WTC11 (cell line): Measurements from ENCODE around the gene ELANE. TPM values are rescaled to one million over a fixed set of nuclear protein-coding genes. Genes with fewer than 3 reads are reported as not detected.

ENCODE experiments used
- ATAC-seq: fragments of 200-7000 bp; cut with Tn5 transposase; 2 replicates; pipeline ENCODE4 v1.10.0; 2021; ENCODE audit warnings: mild to moderate bottlenecking, moderate library complexity
- CTCF ChIA-PET: fragments of 300-600 bp; sonication (Branson Sonifier 250); formaldehyde crosslinking; loops from one replicate; lab custom pipeline; 2021; ENCODE audit warnings: antibody characterized with exemption; lab: Charles Lee
- POLR2A ChIA-PET: fragments of 350-600 bp; sonication (Branson Sonifier 250); formaldehyde crosslinking; loops from one replicate; lab custom pipeline; 2021; ENCODE audit warnings: antibody characterized with exemption; lab: Charles Lee
- DNase-seq: peaks from one replicate; pipeline ENCODE4 v3.0.0; 2021; ENCODE audit warnings: low spot score
- H3K27ac Mint-ChIP-seq: 2 replicates; pipeline ENCODE4 v1.8.0; 2021; ENCODE audit warnings: mixed read lengths
- H3K27me3 Mint-ChIP-seq: 2 replicates; pipeline ENCODE4 v1.8.0; 2021; ENCODE audit warnings: low read depth, mild to moderate bottlenecking, moderate library complexity, mixed read lengths
- H3K36me3 Mint-ChIP-seq: 2 replicates; pipeline ENCODE4 v1.8.0; 2021; ENCODE audit warnings: mixed read lengths
- H3K4me1 Mint-ChIP-seq: 2 replicates; pipeline ENCODE4 v1.8.0; 2022; ENCODE audit warnings: mixed read lengths
- H3K4me3 Mint-ChIP-seq: 2 replicates; pipeline ENCODE4 v1.8.0; 2021; ENCODE audit warnings: mild to moderate bottlenecking, moderate library complexity, mixed read lengths
- H3K9me3 Mint-ChIP-seq: 2 replicates; pipeline ENCODE4 v1.8.0; 2021; ENCODE audit warnings: mixed read lengths
- FOXP1 ChIP-seq: sonication (generic); formaldehyde crosslinking; IDR thresholded peaks from 2 replicates; pipeline ENCODE4 v1.8.0; 2022; ENCODE audit warnings: missing genetic modification reagents, mild to moderate bottlenecking, moderate library complexity, borderline replicate concordance
- FOXP4 ChIP-seq: sonication (generic); formaldehyde crosslinking; IDR thresholded peaks from 2 replicates; pipeline ENCODE4 v1.8.0; 2022; ENCODE audit warnings: mild to moderate bottlenecking, missing genetic modification reagents
- MLX ChIP-seq: sonication (generic); formaldehyde crosslinking; IDR thresholded peaks from 2 replicates; pipeline ENCODE4 v1.8.1; 2023; ENCODE audit warnings: mild to moderate bottlenecking, missing genetic modification reagents, moderate library complexity
- NFATC4 ChIP-seq: fragments of 250-450 bp; sonication (Bioruptor Pico); IDR thresholded peaks from 2 replicates; pipeline ENCODE4 v1.9.0; 2021; ENCODE audit warnings: mild to moderate bottlenecking
- RELA ChIP-seq: sonication (generic); formaldehyde crosslinking; IDR thresholded peaks from 2 replicates; pipeline ENCODE4 v1.8.1; 2022; ENCODE audit warnings: missing genetic modification reagents, mild to moderate bottlenecking, borderline replicate concordance
- SOX15 ChIP-seq: fragments of 250-450 bp; sonication (Bioruptor Pico); IDR thresholded peaks from 2 replicates; pipeline ENCODE4 v1.9.0; 2021; ENCODE audit warnings: mild to moderate bottlenecking
- STAT6 ChIP-seq: sonication (generic); formaldehyde crosslinking; conservative IDR thresholded peaks from 2 replicates; pipeline ENCODE4 v1.8.1; 2023; ENCODE audit warnings: mild to moderate bottlenecking, low read depth, missing genetic modification reagents, moderate library complexity
- ZBTB43 ChIP-seq: sonication (generic); formaldehyde crosslinking; IDR thresholded peaks from 2 replicates; pipeline ENCODE4 v1.8.1; 2023; ENCODE audit warnings: mild to moderate bottlenecking, missing genetic modification reagents
- ZNF263 ChIP-seq: sonication (generic); formaldehyde crosslinking; IDR thresholded peaks from 2 replicates; pipeline ENCODE4 v1.8.1; 2022; ENCODE audit warnings: low read depth, mild to moderate bottlenecking, moderate library complexity, missing genetic modification reagents
- ZNF317 ChIP-seq: sonication (generic); formaldehyde crosslinking; IDR thresholded peaks from 2 replicates; pipeline ENCODE4 v1.8.1; 2023; ENCODE audit warnings: low read depth, mild to moderate bottlenecking, moderate library complexity, missing genetic modification reagents, borderline replicate concordance
- ZNF423 ChIP-seq: fragments of 250-450 bp; sonication (Bioruptor Pico); IDR thresholded peaks from 2 replicates; pipeline ENCODE4 v2.1.2; 2022; ENCODE audit warnings: mild to moderate bottlenecking, moderate library complexity
- total RNA-seq: library from RNA; stranded (reverse); gene quantifications from 3 replicates; pipeline ENCODE4 v1.2.3, GENCODE V29; 2021
- TF ChIP-seq, protein P1 (sequence below): sonication (generic); formaldehyde crosslinking; conservative IDR thresholded peaks from 2 replicates; pipeline ENCODE4 v1.8.1; 2022; ENCODE audit warnings: mild to moderate bottlenecking, missing genetic modification reagents

The ELANE gene
- total RNA-seq, 1 experiment from 2014 or later = not detected

GRCh38 chr19:814152-815078 is 37.7 kb upstream of the ELANE start:
- ATAC-seq = 0 out of 2 replicates have a peak, but pooled peaks have one; percentile 1
- DNase-seq = no peak
- ChIA-PET POLR2A (interaction anchor here (0.9 to 1.5 kb wide), 3 partner anchors 14 to 25 kb away, joined by 3 to 4 read pairs (median 3); no protein-coding TSS in a partner anchor), CTCF (interaction anchor here (0.6 to 1.2 kb wide), 2 partner anchors 14 to 42 kb away, joined by 3 to 4 read pairs; no protein-coding TSS in a partner anchor)
- H3K36me3 Mint-ChIP-seq = peaks cover 30% of the 10 kb centered on the region
- peaks cover 5% of the 10 kb centered on the region for H3K9me3 Mint-ChIP-seq
- no peaks in the 10 kb centered on the region for H3K27me3 Mint-ChIP-seq
- no peak overlapping the region for H3K4me3 Mint-ChIP-seq
- H3K4me1 Mint-ChIP-seq = no peaks in the 10 kb centered on the region
- H3K27ac Mint-ChIP-seq = peak overlapping the region; percentile 53; the same call in 1 of the 2 replicates
- TF ChIP-seq ZBTB43 (CRISPR knock-in tag) = no peak
- peak; percentile 17; the same call in 1 of the 2 replicates for TF ChIP-seq NFATC4
- TF ChIP-seq, all 79 proteins: peak for 1

DNA sequence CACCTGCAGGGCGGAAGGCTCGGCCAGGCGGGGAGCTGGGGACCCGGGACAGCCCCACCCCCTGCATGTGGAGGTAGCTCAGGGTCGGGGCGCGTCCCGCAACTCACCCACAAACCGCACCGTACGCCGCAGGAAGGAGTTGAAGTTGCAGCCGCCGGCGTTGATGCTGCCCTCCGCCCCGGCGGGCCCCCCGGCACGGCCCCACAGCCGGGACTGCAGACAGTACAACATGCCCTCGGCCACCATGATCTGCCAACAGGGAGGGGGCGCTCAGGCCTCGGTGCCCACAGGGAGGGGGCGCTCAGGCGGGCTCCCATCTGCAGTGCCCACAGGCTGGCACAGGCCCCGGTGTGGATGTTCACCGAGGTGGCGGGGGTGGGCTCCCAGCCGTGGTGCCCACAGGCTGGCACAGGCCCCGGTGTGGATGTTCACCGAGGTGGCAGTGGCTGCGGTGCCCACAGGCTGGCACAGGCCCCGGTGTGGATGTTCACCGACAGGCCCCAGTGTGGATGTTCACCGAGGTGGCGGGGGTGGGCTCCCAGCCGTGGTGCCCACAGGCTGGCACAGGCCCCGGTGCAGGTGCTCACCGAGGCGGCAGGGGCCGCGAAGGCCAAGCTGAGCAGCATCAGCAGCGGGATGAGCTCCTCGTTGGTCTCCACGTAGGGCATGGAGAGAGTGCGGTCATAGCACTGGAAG is 36.9 kb upstream of the ELANE start:
- no peak overlapping the region for H3K27ac Mint-ChIP-seq
- TF ChIP-seq STAT6 (CRISPR knock-in tag) (no peak), ZNF317 (CRISPR knock-in tag) (no peak)
- TF ChIP-seq, protein P1, sequence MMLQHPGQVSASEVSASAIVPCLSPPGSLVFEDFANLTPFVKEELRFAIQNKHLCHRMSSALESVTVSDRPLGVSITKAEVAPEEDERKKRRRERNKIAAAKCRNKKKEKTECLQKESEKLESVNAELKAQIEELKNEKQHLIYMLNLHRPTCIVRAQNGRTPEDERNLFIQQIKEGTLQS = no peak
- TF ChIP-seq, all 79 proteins: peak for 0
- no peaks in the 10 kb centered on the region for H3K27me3 Mint-ChIP-seq
- DNase-seq = no peak
- ChIA-PET CTCF (interaction anchor here (0.6 to 1.2 kb wide), 2 partner anchors 14 to 43 kb away, joined by 3 to 4 read pairs; no protein-coding TSS in a partner anchor), POLR2A (interaction anchor here (0.7 to 1.0 kb wide), 3 partner anchors 15 to 267 kb away, joined by 3 read pairs; no protein-coding TSS in a partner anchor)
- peaks cover 5% of the 10 kb centered on the region for H3K9me3 Mint-ChIP-seq
- no peak overlapping the region for H3K4me3 Mint-ChIP-seq
- H3K4me1 Mint-ChIP-seq = no peaks in the 10 kb centered on the region
- H3K36me3 Mint-ChIP-seq = peaks cover 22% of the 10 kb centered on the region
- ATAC-seq = no peak

- peaks cover 18% of the 10 kb centered on the region for H3K36me3 Mint-ChIP-seq
- no peak overlapping the region for H3K4me3 Mint-ChIP-seq
- H3K9me3 Mint-ChIP-seq = peaks cover 5% of the 10 kb centered on the region
- H3K27me3 Mint-ChIP-seq = no peaks in the 10 kb centered on the region
- H3K4me1 Mint-ChIP-seq = no peaks in the 10 kb centered on the region
- DNase-seq (no peak), ATAC-seq (no peak)
- no peak for TF ChIP-seq ZNF263 (CRISPR knock-in tag)
- TF ChIP-seq MLX (CRISPR knock-in tag) = no peak
- no peak for TF ChIP-seq FOXP4 (CRISPR knock-in tag)
- TF ChIP-seq SOX15 (CRISPR knock-in tag) = no peak
- no peak for TF ChIP-seq ZNF423 (CRISPR knock-in tag)
- TF ChIP-seq FOXP1 (CRISPR knock-in tag) = no peak
- TF ChIP-seq RELA = no peak
- H3K27ac Mint-ChIP-seq = no peak overlapping the region
- POLR2A ChIA-PET = interaction anchor here (0.7 kb wide), 1 partner anchor 268 kb away, joined by 3 read pairs; no protein-coding TSS in a partner anchor
- CTCF ChIA-PET = no interaction called here
Measured at GRCh38 chr19:815775-816499, 36.2 kb upstream of the ELANE start.
